ENCODE data around the gene COL25A1. TPM values are rescaled to one million over a fixed set of nuclear protein-coding genes. Genes with fewer than 3 reads are reported as not detected.

The COL25A1 gene
- 1 to 10 TPM; 4.0 to 6.2 TPM for total RNA-seq
- 4.5 TPM for polyA plus RNA-seq (2013, experiment 1 of 2)
- polyA plus RNA-seq (2013, experiment 2 of 2) = 6.3 TPM
- long read RNA-seq, experiment 1, partial matches to known transcripts = 0 of 1 reads
- long read RNA-seq, experiment 1, other reads (novel, unspliced or antisense) = 1 of 1 reads
- long read RNA-seq, experiment 2, partial matches to known transcripts = 2 of 8 reads
- long read RNA-seq, experiment 2, other reads (novel, unspliced or antisense) = 6 of 8 reads
- long read RNA-seq, experiment 3, partial matches to known transcripts = 3 of 4 reads
- long read RNA-seq, experiment 3, other reads (novel, unspliced or antisense) = 1 of 4 reads
- long read RNA-seq, experiment 4 = 0 reads

- H3K4me3 Mint-ChIP-seq = peak within 1 kb of the TSS; percentile 57
- H3K9me3 Mint-ChIP-seq = no peaks in the 10 kb centered on the region
- 0 to 1% methylated on average over 15 to 76 of the region's 76 CpGs for WGBS, 2 experiments (ENCODE audit: insufficient coverage in 1 of 2, insufficient read length in 1 of 2)
- DNase-seq = peak; percentile 97
- Histone ChIP-seq H3K27ac (ENCODE audit: low read depth, low read length) (no peak within 1 kb of the TSS), H3K9ac (ENCODE audit: extremely low read depth, low read length, poor library complexity, severe bottlenecking) (peak within 1 kb of the TSS; percentile 13), H3K4me1 (ENCODE audit: control insufficient read depth, insufficient read depth, low read length) (no peaks in the 10 kb centered on the region), H3K27me3 (ENCODE audit: control insufficient read depth, insufficient read depth, low read length, poor library complexity, severe bottlenecking) (peaks cover 35% of the 10 kb centered on the region), H3K4me3 (ENCODE audit: low read length) (peak within 1 kb of the TSS; percentile 84), H3K9me3 (ENCODE audit: control insufficient read depth, low read length) (no peaks in the 10 kb centered on the region), H3K36me3 (ENCODE audit: control insufficient read depth, insufficient read depth, low read length) (no peaks in the 10 kb centered on the region)
- H3K27ac Mint-ChIP-seq = peak within 1 kb of the TSS; percentile 3
- no peak for TF ChIP-seq CTCF (conservative IDR thresholded peaks at IDR 0.05)
- H3K36me3 Mint-ChIP-seq (ENCODE audit: low read depth) = no peaks in the 10 kb centered on the region
- H3K4me1 Mint-ChIP-seq = no peaks in the 10 kb centered on the region
- peaks cover 36% of the 10 kb centered on the region for H3K27me3 Mint-ChIP-seq (ENCODE audit: insufficient read depth)
These were observed at the start of gene COL25A1 for GRCh38 chr4:109302361-109303139. Gene COL25A1, minus strand, starts transcription at chr4:109302658.

GRCh38 chr4:109350121-109350520 lies 47.7 kb upstream of the COL25A1 start:
- Histone ChIP-seq H3K4me1 (ENCODE audit: control insufficient read depth, insufficient read depth, low read length) (no peaks in the 10 kb centered on the region), H3K4me3 (ENCODE audit: low read length) (no peak overlapping the region), H3K9ac (ENCODE audit: extremely low read depth, low read length, poor library complexity, severe bottlenecking) (no peak overlapping the region), H3K9me3 (ENCODE audit: control insufficient read depth, low read length) (no peaks in the 10 kb centered on the region), H3K27ac (ENCODE audit: low read depth, low read length) (no peak overlapping the region), H3K36me3 (ENCODE audit: control insufficient read depth, insufficient read depth, low read length) (no peaks in the 10 kb centered on the region), H3K27me3 (ENCODE audit: control insufficient read depth, insufficient read depth, low read length, poor library complexity, severe bottlenecking) (no peaks in the 10 kb centered on the region)
- WGBS, 2 experiments (ENCODE audit: insufficient coverage in 1 of 2, insufficient read length in 1 of 2) = 90 to 100% methylated on average over 1 of the region's 1 CpG
- Mint-ChIP-seq H3K9me3 (peaks cover 6% of the 10 kb centered on the region), H3K4me3 (no peak overlapping the region), H3K27me3 (ENCODE audit: insufficient read depth) (no peaks in the 10 kb centered on the region), H3K27ac (no peak overlapping the region), H3K36me3 (ENCODE audit: low read depth) (no peaks in the 10 kb centered on the region), H3K4me1 (peaks cover 10% of the 10 kb centered on the region)
- DNase-seq = no peak
- no peak for TF ChIP-seq CTCF (conservative IDR thresholded peaks at IDR 0.05)

GRCh38 chr4:109334129-109335105 lies 32.0 kb upstream of the COL25A1 start:
- H3K36me3 Mint-ChIP-seq (ENCODE audit: low read depth) = no peaks in the 10 kb centered on the region
- no peaks in the 10 kb centered on the region for H3K4me1 ChIP-seq (ENCODE audit: control insufficient read depth, insufficient read depth, low read length)
- H3K4me1 Mint-ChIP-seq = no peaks in the 10 kb centered on the region
- no peaks in the 10 kb centered on the region for H3K27me3 ChIP-seq (ENCODE audit: control insufficient read depth, insufficient read depth, low read length, poor library complexity, severe bottlenecking)
- peaks cover 7% of the 10 kb centered on the region for H3K9me3 Mint-ChIP-seq
- H3K4me3 ChIP-seq (ENCODE audit: low read length) = no peak overlapping the region
- no peak overlapping the region for H3K27ac ChIP-seq (ENCODE audit: low read depth, low read length)
- TF ChIP-seq CTCF (conservative IDR thresholded peaks at IDR 0.05) = no peak
- H3K36me3 ChIP-seq (ENCODE audit: control insufficient read depth, insufficient read depth, low read length) = no peaks in the 10 kb centered on the region
- H3K9ac ChIP-seq (ENCODE audit: extremely low read depth, low read length, poor library complexity, severe bottlenecking) = no peak overlapping the region
- 88 to 93% methylated on average over 8 to 10 of the region's 10 CpGs for WGBS, 2 experiments (ENCODE audit: insufficient coverage in 1 of 2, insufficient read length in 1 of 2)
- H3K9me3 ChIP-seq (ENCODE audit: control insufficient read depth, low read length) = peaks cover 8% of the 10 kb centered on the region
- H3K27me3 Mint-ChIP-seq (ENCODE audit: insufficient read depth) = no peaks in the 10 kb centered on the region
- H3K4me3 Mint-ChIP-seq = no peak overlapping the region
- DNase-seq = no peak
- no peak overlapping the region for H3K27ac Mint-ChIP-seq

All from endodermal cell (in vitro differentiated cells).